GM12878 (cell line): Measurements from ENCODE around the gene PDLIM4. TPM values are rescaled to one million over a fixed set of nuclear protein-coding genes. Genes with fewer than 3 reads are reported as not detected.

ENCODE experiments used
- CHD2 ChIP-seq: IDR thresholded peaks from 2 replicates; pipeline ENCODE4 v1.6.1; 2011; ENCODE audit warnings: low read depth, low read length, improper control_type of control experiment, borderline replicate concordance
- IRF4 ChIP-seq: IDR thresholded peaks from 2 replicates; pipeline ENCODE4 v1.6.1; 2011; ENCODE audit warnings: low read depth, low read length
- LARP7 ChIP-seq: fragments of 450-650 bp; IDR thresholded peaks from 2 replicates; pipeline ENCODE4 v1.6.1; 2017; ENCODE audit warnings: mild to moderate bottlenecking
- POLR2A ChIP-seq: IDR thresholded peaks from 2 replicates; pipeline ENCODE4 v1.6.1; 2011; ENCODE audit warnings: low read depth, mild to moderate bottlenecking, low read length
- POLR2AphosphoS2 ChIP-seq: IDR thresholded peaks from 2 replicates; pipeline ENCODE4 v1.6.1; 2011; ENCODE audit warnings: low read depth, mild to moderate bottlenecking, low read length, improper control_type of control experiment, moderate library complexity
- RUNX3 ChIP-seq: IDR thresholded peaks from 2 replicates; pipeline ENCODE4 v1.6.1; 2012; ENCODE audit warnings: low read length, inconsistent platforms
- SIX5 ChIP-seq: IDR thresholded peaks from 2 replicates; pipeline ENCODE4 v1.6.1; 2011; ENCODE audit warnings: mild to moderate bottlenecking, low read depth, low read length, moderate library complexity; ENCODE audit not compliant: severe bottlenecking
- SP1 ChIP-seq: IDR thresholded peaks from one replicate; pipeline ENCODE4 v1.6.1; 2011; ENCODE audit warnings: low read depth, low read length
- ZNF207 ChIP-seq: fragments of 450-650 bp; IDR thresholded peaks from 2 replicates; pipeline ENCODE4 v1.6.1; 2014; ENCODE audit warnings: antibody characterized with exemption, mild to moderate bottlenecking, borderline replicate concordance
- polyA plus RNA-seq, 11 experiments: library from polyadenylated mRNA; depleted of rRNA in 4 of 11; unstranded in 6 of 11; stranded (reverse) in 5 of 11; fragments of >200 nt; fragmentation: Nextera tagmentation in 4 of 11; fragmentation: Illumina TruSeq in 1 of 11; extraction: Ambion mirVana in 4 of 11; extraction: Trizol in 1 of 11; gene quantifications; 1 replicate in 1 of 11; 2 replicates in 10 of 11; pipeline versions ENCODE4 v1.2.1 to v1.2.3, GENCODE V29; 2011 to 2016; ENCODE audit warnings: inconsistent platforms in 2 of 11, missing spikeins in 2 of 11, low read depth in 1 of 11
- total RNA-seq, 4 experiments: library from RNA; depleted of rRNA in 3 of 4; stranded (reverse); fragments of >200 nt in 3 of 4; fragmentation: Illumina TruSeq in 1 of 4; extraction: Trizol in 1 of 4; gene quantifications; 2 replicates each; pipeline versions ENCODE4 v1.2.1 to v1.2.3, GENCODE V29; 2013 to 2021
- TF ChIP-seq, protein P1 (sequence below): fragments of 450-650 bp; IDR thresholded peaks from 2 replicates; pipeline ENCODE4 v1.6.1; 2017; ENCODE audit warnings: mild to moderate bottlenecking, moderate library complexity

PDLIM4 gene
- total and polyA plus RNA-seq, 10 of the 15 experiments (the other 5 are each of a cell fraction or from before 2014, with no cell fraction given), result 0.13 to 1.7 (median 0.39) TPM; not detected in 3

DNA sequence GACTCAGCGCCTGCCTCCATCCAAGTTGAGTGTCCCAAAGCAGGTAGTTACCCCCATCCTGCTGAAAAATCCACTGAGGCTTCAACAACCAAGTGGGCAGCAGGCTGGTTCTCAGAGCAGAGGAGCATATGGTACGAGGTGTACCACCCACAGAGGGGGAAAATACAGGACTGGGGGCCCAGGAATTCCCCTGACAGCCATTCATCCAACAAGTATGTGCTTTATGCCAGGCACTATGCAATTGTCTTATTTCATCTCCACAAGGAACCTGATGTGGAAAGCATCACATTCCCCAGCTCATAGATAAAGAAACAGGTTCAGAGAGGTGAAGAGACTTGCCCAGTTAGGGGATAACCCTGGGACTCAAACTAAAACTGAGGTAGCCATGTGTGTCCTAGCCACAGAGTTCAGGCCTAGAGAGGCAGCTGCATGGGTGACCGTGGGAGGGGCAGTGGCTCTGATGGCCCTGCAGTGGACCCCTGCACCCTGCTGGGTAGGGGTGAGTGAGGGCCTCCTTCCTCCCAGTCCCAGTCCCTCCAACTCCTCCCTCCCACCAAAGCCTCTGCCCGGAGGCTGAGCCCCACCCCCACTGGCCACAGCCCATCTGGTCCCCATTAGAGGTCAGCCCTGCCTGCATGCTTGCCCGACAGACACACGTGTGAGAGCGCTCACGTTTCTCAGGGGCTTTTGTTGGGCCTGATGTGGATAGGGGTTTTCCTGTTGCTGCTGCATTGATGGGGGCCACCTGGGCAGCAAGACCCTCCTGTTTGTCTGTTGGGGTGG lies 11.5 kb downstream of the PDLIM4 start (continued):
- TF ChIP-seq SP1 (peak; percentile 72), IRF4 (peak; percentile 83), RUNX3 (peak; percentile 88), LARP7 (peak; percentile 22; the same call in 1 of the 2 replicates), ZNF207 (no peak), POLR2AphosphoS2 (no peak), SIX5 (no peak), CHD2 (peak; percentile 50; the same call in 1 of the 2 replicates), POLR2A (0 out of 2 replicates have a peak, but pooled peaks have one; percentile 19)
- TF ChIP-seq, protein P1, sequence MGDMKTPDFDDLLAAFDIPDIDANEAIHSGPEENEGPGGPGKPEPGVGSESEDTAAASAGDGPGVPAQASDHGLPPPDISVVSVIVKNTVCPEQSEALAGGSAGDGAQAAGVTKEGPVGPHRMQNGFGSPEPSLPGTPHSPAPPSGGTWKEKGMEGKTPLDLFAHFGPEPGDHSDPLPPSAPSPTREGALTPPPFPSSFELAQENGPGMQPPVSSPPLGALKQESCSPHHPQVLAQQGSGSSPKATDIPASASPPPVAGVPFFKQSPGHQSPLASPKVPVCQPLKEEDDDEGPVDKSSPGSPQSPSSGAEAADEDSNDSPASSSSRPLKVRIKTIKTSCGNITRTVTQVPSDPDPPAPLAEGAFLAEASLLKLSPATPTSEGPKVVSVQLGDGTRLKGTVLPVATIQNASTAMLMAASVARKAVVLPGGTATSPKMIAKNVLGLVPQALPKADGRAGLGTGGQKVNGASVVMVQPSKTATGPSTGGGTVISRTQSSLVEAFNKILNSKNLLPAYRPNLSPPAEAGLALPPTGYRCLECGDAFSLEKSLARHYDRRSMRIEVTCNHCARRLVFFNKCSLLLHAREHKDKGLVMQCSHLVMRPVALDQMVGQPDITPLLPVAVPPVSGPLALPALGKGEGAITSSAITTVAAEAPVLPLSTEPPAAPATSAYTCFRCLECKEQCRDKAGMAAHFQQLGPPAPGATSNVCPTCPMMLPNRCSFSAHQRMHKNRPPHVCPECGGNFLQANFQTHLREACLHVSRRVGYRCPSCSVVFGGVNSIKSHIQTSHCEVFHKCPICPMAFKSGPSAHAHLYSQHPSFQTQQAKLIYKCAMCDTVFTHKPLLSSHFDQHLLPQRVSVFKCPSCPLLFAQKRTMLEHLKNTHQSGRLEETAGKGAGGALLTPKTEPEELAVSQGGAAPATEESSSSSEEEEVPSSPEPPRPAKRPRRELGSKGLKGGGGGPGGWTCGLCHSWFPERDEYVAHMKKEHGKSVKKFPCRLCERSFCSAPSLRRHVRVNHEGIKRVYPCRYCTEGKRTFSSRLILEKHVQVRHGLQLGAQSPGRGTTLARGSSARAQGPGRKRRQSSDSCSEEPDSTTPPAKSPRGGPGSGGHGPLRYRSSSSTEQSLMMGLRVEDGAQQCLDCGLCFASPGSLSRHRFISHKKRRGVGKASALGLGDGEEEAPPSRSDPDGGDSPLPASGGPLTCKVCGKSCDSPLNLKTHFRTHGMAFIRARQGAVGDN, result peak; percentile 90; the same call in 1 of the 2 replicates
- TF ChIP-seq, all 136 proteins: peak for 35
